GM23338 (cell line): ENCODE measurements around the gene TGFBI. TPM values are rescaled to one million over a fixed set of nuclear protein-coding genes. Genes with fewer than 3 reads are reported as not detected.

Source experiments
- ATAC-seq: fragments of 200-7000 bp; cut with Tn5 transposase; 3 replicates; pipeline ENCODE4 v1.9.1; 2020
- DNase-seq: peaks from one replicate; pipeline ENCODE4 v3.0.0-alpha.2; 2015; ENCODE audit warnings: low spot score
- H2AFZ ChIP-seq: fragments of 200-600 bp; sonication (generic); 2 replicates; pipeline ENCODE4 v1.8.0; 2016; ENCODE audit warnings: antibody characterized with exemption, mild to moderate bottlenecking, moderate library complexity
- H3F3A ChIP-seq: fragments of 200-600 bp; sonication (generic); replicated peaks from 2 replicates; pipeline ENCODE4 v1.8.0; 2017; ENCODE audit warnings: antibody characterized with exemption, mixed run types, low read depth
- H3K27ac ChIP-seq: fragments of 200-600 bp; sonication (generic); 2 replicates; pipeline ENCODE4 v1.6.1; 2016; ENCODE audit warnings: low read depth
- H3K27me3 ChIP-seq: fragments of 200-600 bp; sonication (generic); 2 replicates; pipeline ENCODE4 v1.8.0; 2016; ENCODE audit warnings: mild to moderate bottlenecking, mixed run types, moderate library complexity; ENCODE audit not compliant: insufficient read depth
- H3K36me3 ChIP-seq: fragments of 200-600 bp; sonication (generic); 2 replicates; pipeline ENCODE4 v1.8.0; 2016; ENCODE audit warnings: mild to moderate bottlenecking; ENCODE audit not compliant: insufficient read depth
- H3K4me1 ChIP-seq: fragments of 200-600 bp; sonication (generic); 2 replicates; pipeline ENCODE4 v1.8.0; 2016; ENCODE audit warnings: mild to moderate bottlenecking, moderate library complexity; ENCODE audit not compliant: insufficient read depth
- H3K4me2 ChIP-seq: fragments of 200-600 bp; sonication (generic); 2 replicates; pipeline ENCODE4 v1.7.1; 2017; ENCODE audit warnings: mixed run types
- H3K4me3 ChIP-seq: fragments of 200-600 bp; sonication (generic); 2 replicates; pipeline ENCODE4 v1.6.1; 2016; ENCODE audit warnings: mixed run types
- H3K79me2 ChIP-seq: fragments of 200-600 bp; sonication (generic); replicated peaks from 2 replicates; pipeline ENCODE4 v1.8.0; 2017; ENCODE audit warnings: mild to moderate bottlenecking; ENCODE audit not compliant: insufficient read depth
- H3K9me2 ChIP-seq: fragments of 200-600 bp; sonication (generic); 2 replicates; pipeline ENCODE4 v1.8.0; 2017; ENCODE audit not compliant: insufficient read depth
- H4K20me1 ChIP-seq: fragments of 200-600 bp; sonication (generic); replicated peaks from 2 replicates; pipeline ENCODE4 v1.8.0; 2017; ENCODE audit warnings: mild to moderate bottlenecking; ENCODE audit not compliant: insufficient read depth
- H3K27ac Mint-ChIP-seq: 2 replicates; pipeline ENCODE4 v1.8.0; 2020; ENCODE audit warnings: inconsistent platforms, mild to moderate bottlenecking, moderate library complexity, mixed read lengths
- H3K27me3 Mint-ChIP-seq: 3 replicates; pipeline ENCODE4 v1.8.0; 2022; ENCODE audit warnings: low read depth, mild to moderate bottlenecking, moderate library complexity, mixed read lengths, inconsistent platforms; ENCODE audit not compliant: insufficient read depth, poor library complexity
- H3K36me3 Mint-ChIP-seq: 3 replicates; pipeline ENCODE4 v1.8.0; 2021; ENCODE audit warnings: low read depth, mild to moderate bottlenecking, inconsistent platforms, moderate library complexity, mixed read lengths
- H3K4me1 Mint-ChIP-seq: 3 replicates; pipeline ENCODE4 v1.8.0; 2020; ENCODE audit warnings: mild to moderate bottlenecking, inconsistent platforms, mixed read lengths
- H3K4me3 Mint-ChIP-seq: 3 replicates; pipeline ENCODE4 v1.8.0; 2021; ENCODE audit warnings: moderate library complexity, mild to moderate bottlenecking, inconsistent platforms, mixed read lengths
- H3K9me3 Mint-ChIP-seq: 3 replicates; pipeline ENCODE4 v1.8.0; 2020; ENCODE audit warnings: moderate library complexity, mild to moderate bottlenecking, inconsistent platforms, mixed read lengths
- CREB1 ChIP-seq: fragments of 250-450 bp; sonication (Bioruptor Pico); IDR thresholded peaks from 2 replicates; pipeline ENCODE4 v1.5.0; 2020; ENCODE audit warnings: low read depth, mild to moderate bottlenecking, moderate library complexity
- CTCF ChIP-seq, 2 experiments: fragments of 200-600 bp in 1 of 2; sonication (generic) in 1 of 2; conservative IDR thresholded peaks; 2 replicates each; pipeline versions ENCODE4 v1.5.1 to v1.6.1; 2016 to 2017; ENCODE audit warnings: antibody characterized with exemption in 2 of 2, low read depth in 2 of 2, mild to moderate bottlenecking in 2 of 2, moderate library complexity in 1 of 2
- ETS1 ChIP-seq: IDR thresholded peaks from 2 replicates; pipeline ENCODE4 v1.6.1; 2016; ENCODE audit warnings: antibody characterized with exemption
- EZH2 ChIP-seq: fragments of 200-600 bp; sonication (generic); IDR thresholded peaks from one replicate; pipeline ENCODE4 v1.8.0; 2017; ENCODE audit warnings: antibody characterized with exemption, mild to moderate bottlenecking, low read depth; ENCODE audit not compliant: unreplicated experiment
- EZH2phosphoT487 ChIP-seq: fragments of 200-600 bp; sonication (generic); IDR thresholded peaks from one replicate; pipeline ENCODE4 v1.8.1; 2018; ENCODE audit warnings: antibody characterized with exemption; ENCODE audit not compliant: unreplicated experiment
- JUNB ChIP-seq: IDR thresholded peaks from one replicate; pipeline ENCODE4 v1.6.1; 2016; ENCODE audit warnings: antibody characterized with exemption; ENCODE audit not compliant: unreplicated experiment
- NANOG ChIP-seq: IDR thresholded peaks from 2 replicates; pipeline ENCODE4 v1.6.1; 2016; ENCODE audit warnings: antibody characterized with exemption, borderline replicate concordance
- POLR2AphosphoS5 ChIP-seq: IDR thresholded peaks from 2 replicates; pipeline ENCODE4 v1.6.1; 2016; ENCODE audit warnings: antibody characterized with exemption, low read depth
- REST ChIP-seq: IDR thresholded peaks from one replicate; pipeline ENCODE4 v1.6.1; 2018; ENCODE audit warnings: antibody characterized with exemption; ENCODE audit not compliant: unreplicated experiment
- STAT1 ChIP-seq: IDR thresholded peaks from one replicate; pipeline ENCODE4 v1.6.1; 2016; ENCODE audit warnings: antibody characterized with exemption; ENCODE audit not compliant: unreplicated experiment
- ZNF114 ChIP-seq: fragments of 250-450 bp; sonication (Bioruptor Pico); IDR thresholded peaks from 2 replicates; pipeline ENCODE4 v1.5.0; 2020; ENCODE audit warnings: mild to moderate bottlenecking, moderate library complexity
- ZNF331 ChIP-seq: fragments of 250-450 bp; sonication (Bioruptor Pico); IDR thresholded peaks from 2 replicates; pipeline ENCODE4 v1.5.0; 2020; ENCODE audit warnings: low read depth, mild to moderate bottlenecking, moderate library complexity
- ZNF462 ChIP-seq: fragments of 250-450 bp; sonication (Bioruptor Pico); IDR thresholded peaks from 2 replicates; pipeline ENCODE4 v1.5.0; 2020; ENCODE audit warnings: mild to moderate bottlenecking, moderate library complexity
- polyA plus RNA-seq: library from polyadenylated mRNA; unstranded; fragments of >200 nt; fragmentation: Nextera tagmentation; extraction: Ambion mirVana; gene quantifications from 2 replicates; pipeline ENCODE4 v1.2.1, GENCODE V29; 2016
- total RNA-seq: library from RNA; depleted of rRNA; stranded (reverse); fragments of >200 nt; shearing (Covaris generic); gene quantifications from 2 replicates; pipeline ENCODE4 v1.2.3, GENCODE V29; 2014

The TGFBI gene
- total and polyA plus RNA-seq, 2 experiments from 2014 or later: 8.9 to 9.4 TPM

- DNase-seq (no peak), ATAC-seq (no peak)
- Histone ChIP-seq H3F3A (no peaks in the 10 kb centered on the region), H3K4me1 (peaks cover 2% of the 10 kb centered on the region; the same call in 1 of the 2 replicates), H3K27ac (no peak overlapping the region), H3K79me2 (no peaks in the 10 kb centered on the region), H3K4me3 (no peak overlapping the region), H2AFZ (no peak overlapping the region), H3K4me2 (no peak overlapping the region), H3K36me3 (no peaks in the 10 kb centered on the region), H3K27me3 (peaks cover 43% of the 10 kb centered on the region), H3K9me2 (no peaks in the 10 kb centered on the region), H4K20me1 (no peaks in the 10 kb centered on the region; the same call in 1 of the 2 replicates)
- Mint-ChIP-seq H3K9me3 (no peaks in the 10 kb centered on the region), H3K4me3 (no peak overlapping the region), H3K27ac (no peak overlapping the region), H3K4me1 (peaks cover 7% of the 10 kb centered on the region; the same call in 2 of the 3 replicates), H3K27me3 (peaks cover 33% of the 10 kb centered on the region), H3K36me3 (no peaks in the 10 kb centered on the region)
- TF ChIP-seq REST (no peak), EZH2phosphoT487 (no peak), STAT1 (no peak), ZNF331 (CRISPR knock-in tag) (no peak), CTCF (conservative IDR thresholded peaks at IDR 0.05; ENCODE audit: low read depth in 2 of 2) (no peak), NANOG (no peak), ETS1 (no peak), JUNB (no peak), ZNF462 (CRISPR knock-in tag) (no peak), EZH2 (no peak), POLR2AphosphoS5 (no peak), ZNF114 (CRISPR knock-in tag) (no peak), CREB1 (no peak)
These were observed 2.2 kb upstream of the TGFBI start for GRCh38 chr5:136026636-136027035.
